H1 (cell line): Measurements from ENCODE around the gene CEBPE. TPM values are rescaled to one million over a fixed set of nuclear protein-coding genes. Genes with fewer than 3 reads are reported as not detected.

ENCODE experiments used
- FOSL1 ChIP-seq: IDR thresholded peaks from 2 replicates; pipeline ENCODE4 v1.6.1; 2011; ENCODE audit warnings: mild to moderate bottlenecking, low read depth, low read length, moderate library complexity; ENCODE audit not compliant: insufficient read depth
- JUND ChIP-seq: IDR thresholded peaks from 2 replicates; pipeline ENCODE4 v1.6.1; 2011; ENCODE audit warnings: mild to moderate bottlenecking, improper control_type of control experiment, low read length
- NRF1 ChIP-seq: IDR thresholded peaks from 2 replicates; pipeline ENCODE4 v1.6.1; 2011; ENCODE audit warnings: mild to moderate bottlenecking, low read depth, low read length, improper control_type of control experiment
- RBBP5 ChIP-seq: IDR thresholded peaks from 2 replicates; pipeline ENCODE4 v1.7.1; 2012; ENCODE audit warnings: low read depth, mild to moderate bottlenecking, inconsistent platforms, low read length, moderate library complexity, borderline replicate concordance
- TEAD4 ChIP-seq: IDR thresholded peaks from 2 replicates; pipeline ENCODE4 v1.6.1; 2012; ENCODE audit warnings: low read depth, low read length, inconsistent platforms, mixed read lengths
- polyA plus RNA-seq, 7 experiments: library from polyadenylated mRNA; depleted of rRNA in 3 of 7; stranded (reverse) in 5 of 7; unstranded in 2 of 7; fragments of >200 nt in 5 of 7; fragments of 200-250 nt in 2 of 7; gene quantifications; 1 replicate in 5 of 7; 2 replicates in 1 of 7; 4 replicates in 1 of 7; pipeline versions ENCODE4 v1.2.1 to v1.2.3, GENCODE V29; 2011 to 2013; ENCODE audit warnings: missing spikeins in 2 of 7, mixed read lengths in 2 of 7
- total RNA-seq: library from RNA; stranded (reverse); fragmentation: NEBNext Ultra II Directional; extraction: Animal tissue kit (Norgen Biotek cat#: 25700); gene quantifications from 2 replicates; pipeline ENCODE4 v1.2.1, GENCODE V29; 2021
- TF ChIP-seq, protein P1 (sequence below), 3 experiments: IDR thresholded peaks; 1 replicate in 2 of 3; 2 replicates in 1 of 3; pipeline versions ENCODE4 v1.5.1 to v1.6.1; 2011; ENCODE audit warnings: low read length in 3 of 3, mild to moderate bottlenecking in 3 of 3, inconsistent platforms in 2 of 3, low read depth in 1 of 3, moderate library complexity in 1 of 3; ENCODE audit not compliant: insufficient read depth in 1 of 3; ENCODE audit errors: control extremely low read depth in 1 of 3
- TF ChIP-seq, protein P2 (sequence below): IDR thresholded peaks from 2 replicates; pipeline ENCODE4 v1.6.1; 2012; ENCODE audit warnings: inconsistent platforms
- TF ChIP-seq, protein P3 (sequence below): IDR thresholded peaks from 2 replicates; pipeline ENCODE4 v1.6.1; 2012; ENCODE audit warnings: low read length, inconsistent platforms

The CEBPE gene
- total and polyA plus RNA-seq, 2 of the 8 experiments (the other 6 are each of a cell fraction or from before 2014, with no cell fraction given): 0.05 TPM; not detected in 1

DNA sequence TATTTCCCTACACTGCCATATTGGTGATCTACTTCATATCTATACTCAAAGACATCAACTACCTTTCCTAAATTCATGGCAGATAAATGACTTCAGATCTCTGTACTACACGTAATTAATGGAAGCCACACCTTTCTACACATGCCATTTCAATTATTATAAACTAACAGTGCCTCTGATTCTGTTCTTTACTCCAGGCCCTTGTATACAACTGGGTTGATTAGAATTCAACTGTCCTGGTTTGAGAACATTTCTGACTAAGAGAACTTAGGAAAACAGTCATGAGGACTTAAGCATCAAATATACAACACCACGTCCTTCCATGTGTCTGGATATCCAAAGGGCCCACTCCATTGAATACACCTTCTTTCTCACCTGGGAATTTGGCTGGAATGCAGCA is 26.0 kb downstream of the CEBPE start (continued):
- no peak for TF ChIP-seq NRF1
- TF ChIP-seq, protein P1, sequence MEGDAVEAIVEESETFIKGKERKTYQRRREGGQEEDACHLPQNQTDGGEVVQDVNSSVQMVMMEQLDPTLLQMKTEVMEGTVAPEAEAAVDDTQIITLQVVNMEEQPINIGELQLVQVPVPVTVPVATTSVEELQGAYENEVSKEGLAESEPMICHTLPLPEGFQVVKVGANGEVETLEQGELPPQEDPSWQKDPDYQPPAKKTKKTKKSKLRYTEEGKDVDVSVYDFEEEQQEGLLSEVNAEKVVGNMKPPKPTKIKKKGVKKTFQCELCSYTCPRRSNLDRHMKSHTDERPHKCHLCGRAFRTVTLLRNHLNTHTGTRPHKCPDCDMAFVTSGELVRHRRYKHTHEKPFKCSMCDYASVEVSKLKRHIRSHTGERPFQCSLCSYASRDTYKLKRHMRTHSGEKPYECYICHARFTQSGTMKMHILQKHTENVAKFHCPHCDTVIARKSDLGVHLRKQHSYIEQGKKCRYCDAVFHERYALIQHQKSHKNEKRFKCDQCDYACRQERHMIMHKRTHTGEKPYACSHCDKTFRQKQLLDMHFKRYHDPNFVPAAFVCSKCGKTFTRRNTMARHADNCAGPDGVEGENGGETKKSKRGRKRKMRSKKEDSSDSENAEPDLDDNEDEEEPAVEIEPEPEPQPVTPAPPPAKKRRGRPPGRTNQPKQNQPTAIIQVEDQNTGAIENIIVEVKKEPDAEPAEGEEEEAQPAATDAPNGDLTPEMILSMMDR (IDR thresholded peaks at IDR 0.05; ENCODE audit: control extremely low read depth in 1 of 3, insufficient read depth in 1 of 3, low read depth in 1 of 3, low read length in 3 of 3): no peak
- TF ChIP-seq RBBP5: no peak
- no peak for TF ChIP-seq TEAD4
- no peak for TF ChIP-seq FOSL1
- TF ChIP-seq, protein P2, sequence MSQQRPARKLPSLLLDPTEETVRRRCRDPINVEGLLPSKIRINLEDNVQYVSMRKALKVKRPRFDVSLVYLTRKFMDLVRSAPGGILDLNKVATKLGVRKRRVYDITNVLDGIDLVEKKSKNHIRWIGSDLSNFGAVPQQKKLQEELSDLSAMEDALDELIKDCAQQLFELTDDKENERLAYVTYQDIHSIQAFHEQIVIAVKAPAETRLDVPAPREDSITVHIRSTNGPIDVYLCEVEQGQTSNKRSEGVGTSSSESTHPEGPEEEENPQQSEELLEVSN: no peak
- TF ChIP-seq, protein P3, sequence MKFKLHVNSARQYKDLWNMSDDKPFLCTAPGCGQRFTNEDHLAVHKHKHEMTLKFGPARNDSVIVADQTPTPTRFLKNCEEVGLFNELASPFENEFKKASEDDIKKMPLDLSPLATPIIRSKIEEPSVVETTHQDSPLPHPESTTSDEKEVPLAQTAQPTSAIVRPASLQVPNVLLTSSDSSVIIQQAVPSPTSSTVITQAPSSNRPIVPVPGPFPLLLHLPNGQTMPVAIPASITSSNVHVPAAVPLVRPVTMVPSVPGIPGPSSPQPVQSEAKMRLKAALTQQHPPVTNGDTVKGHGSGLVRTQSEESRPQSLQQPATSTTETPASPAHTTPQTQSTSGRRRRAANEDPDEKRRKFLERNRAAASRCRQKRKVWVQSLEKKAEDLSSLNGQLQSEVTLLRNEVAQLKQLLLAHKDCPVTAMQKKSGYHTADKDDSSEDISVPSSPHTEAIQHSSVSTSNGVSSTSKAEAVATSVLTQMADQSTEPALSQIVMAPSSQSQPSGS: no peak
- TF ChIP-seq JUND: no peak
